HG03064 (cell line): Measurements from ENCODE around the gene NCOA7.
A peak's percentile ranks its signal among the peaks of the same experiment; 100 is the strongest.
"Not testable (repeated sequence)": the region's sequence is repeated elsewhere in the genome, so short reads cannot be mapped to it uniquely, and the experiment has no call there.

Experiments used
- ATAC-seq: cut with Tn5 transposase; IDR thresholded peaks from one replicate; pipeline ENCODE4 v1.9.1; 2021; ENCODE audit warnings: low read depth; ENCODE audit not compliant: unreplicated experiment

Gene NCOA7

DNA sequence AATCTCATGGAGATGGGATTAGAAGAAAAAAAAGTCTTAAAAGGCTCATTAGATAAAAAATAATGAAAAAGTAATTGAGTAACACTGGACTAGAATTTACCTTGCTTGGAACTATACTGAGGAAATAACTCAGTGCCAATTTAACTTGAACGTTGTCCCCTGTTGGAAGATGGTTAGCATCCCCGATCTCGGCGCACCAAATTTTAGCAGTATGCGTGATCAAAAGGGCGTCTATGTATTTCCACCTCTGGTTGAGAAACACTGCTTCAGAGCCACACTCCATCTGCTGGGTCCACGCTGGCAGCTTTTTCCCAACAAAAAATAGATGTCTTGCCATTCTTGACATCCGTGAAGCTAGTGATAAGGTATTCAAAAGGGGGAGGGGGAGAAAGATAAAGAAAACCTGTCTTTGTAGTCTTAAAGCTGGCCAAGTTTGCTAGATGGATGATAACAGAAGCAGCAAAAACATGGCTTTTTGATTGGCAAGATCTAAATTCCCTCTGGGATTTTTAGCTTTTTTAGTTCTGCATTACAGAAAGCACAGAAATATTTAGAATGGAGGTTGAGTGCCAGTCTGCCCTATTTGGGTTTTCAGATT, 172.2 kb downstream of the NCOA7 start:
- ATAC-seq: no peak

DNA sequence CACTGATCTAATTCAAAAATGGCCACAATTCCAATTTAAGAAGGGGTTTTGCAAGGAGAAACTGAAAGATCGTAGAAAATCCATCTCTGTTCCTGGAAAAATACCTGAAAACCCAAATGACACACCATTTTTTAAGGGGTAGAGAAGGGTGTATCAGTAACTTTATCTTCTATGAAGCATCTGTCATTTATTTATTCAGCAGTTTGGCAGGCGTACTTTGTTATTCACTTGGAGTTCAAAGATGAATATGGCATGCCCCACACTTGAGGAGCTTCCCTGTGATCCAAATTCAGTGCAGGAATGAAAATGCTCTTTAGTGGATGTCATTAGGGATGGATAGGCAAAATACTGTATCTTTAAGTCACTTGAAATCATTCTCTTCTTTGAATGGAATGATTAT, 173.1 kb downstream of the NCOA7 start:
- ATAC-seq: no peak

DNA sequence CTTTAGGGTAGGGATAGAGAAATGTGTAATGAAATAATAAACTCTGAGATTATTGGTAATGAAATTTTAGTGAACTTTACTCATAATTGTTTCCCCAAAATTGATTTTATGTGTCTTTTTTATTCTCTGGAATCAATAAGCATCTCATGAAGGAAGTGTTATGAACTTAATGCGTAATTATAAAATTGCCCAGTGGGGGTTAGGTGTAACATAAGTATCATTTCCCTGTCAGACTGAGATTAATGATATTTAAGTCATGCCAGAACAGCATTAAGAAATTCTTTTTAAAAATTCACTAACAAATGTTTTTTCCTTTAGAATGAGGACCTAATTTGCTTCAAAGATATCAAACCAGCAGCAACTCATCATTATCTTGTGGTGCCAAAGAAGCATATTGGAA, 175.8 kb downstream of the NCOA7 start:
- no peak for ATAC-seq

DNA sequence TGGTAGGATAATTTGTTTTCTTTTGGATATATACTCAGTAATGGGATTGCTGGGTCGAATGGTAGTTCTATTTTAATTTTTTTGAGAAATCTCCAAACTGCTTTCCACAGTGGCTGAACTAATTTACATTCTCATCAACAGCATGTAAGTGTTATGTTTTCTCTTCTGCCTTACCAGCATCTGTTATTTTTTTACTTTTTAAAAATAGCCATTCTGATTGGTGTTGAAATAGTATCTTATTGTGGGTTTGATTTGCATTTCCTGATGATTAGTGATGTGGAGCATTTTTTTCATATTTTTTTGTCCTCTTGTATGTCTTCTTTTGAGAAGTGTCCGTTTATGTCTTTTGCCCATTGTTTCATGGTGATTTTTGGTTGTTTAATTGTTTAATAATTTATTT, 177.7 kb downstream of the NCOA7 start:
- no peak for ATAC-seq

DNA sequence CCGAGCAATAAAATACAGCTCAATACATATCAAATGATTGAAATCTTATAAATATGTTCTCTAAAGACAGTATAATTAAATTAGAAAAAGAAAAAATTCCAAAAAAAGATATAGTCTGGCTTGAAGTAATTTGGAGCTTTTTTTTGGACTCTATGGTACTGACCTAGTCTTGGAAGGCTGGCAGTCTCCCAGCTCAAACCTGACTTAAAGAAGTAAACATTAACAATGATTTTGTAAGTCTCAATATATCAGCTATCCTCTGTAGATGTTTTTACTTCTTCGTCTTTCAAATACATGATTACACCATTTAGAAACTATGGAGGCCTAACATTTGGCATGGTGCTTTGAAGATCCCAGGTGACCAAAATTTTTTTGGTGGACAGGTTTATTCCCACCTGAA, 180.0 kb downstream of the NCOA7 start:
- no peak for ATAC-seq

DNA sequence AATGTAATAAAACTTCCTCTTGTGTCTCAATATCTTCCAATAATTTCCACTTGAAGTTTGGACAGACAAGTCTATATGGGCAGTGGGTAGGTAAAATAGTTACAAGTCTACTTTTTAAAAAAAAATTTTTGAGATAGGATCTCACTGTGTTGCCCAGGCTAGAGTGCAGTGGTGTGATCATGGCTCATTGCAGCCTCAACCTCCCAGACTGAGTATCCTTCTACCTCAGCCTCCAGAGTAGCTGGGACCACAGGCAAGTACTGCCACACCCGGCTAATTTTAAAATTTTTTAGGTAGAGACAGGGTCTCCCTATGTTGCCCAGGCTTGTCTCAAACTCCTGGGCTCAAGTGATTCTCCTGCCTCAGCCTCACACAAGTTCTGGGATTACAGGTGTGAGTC, 181.7 kb downstream of the NCOA7 start:
- ATAC-seq: not testable (repeated sequence)

DNA sequence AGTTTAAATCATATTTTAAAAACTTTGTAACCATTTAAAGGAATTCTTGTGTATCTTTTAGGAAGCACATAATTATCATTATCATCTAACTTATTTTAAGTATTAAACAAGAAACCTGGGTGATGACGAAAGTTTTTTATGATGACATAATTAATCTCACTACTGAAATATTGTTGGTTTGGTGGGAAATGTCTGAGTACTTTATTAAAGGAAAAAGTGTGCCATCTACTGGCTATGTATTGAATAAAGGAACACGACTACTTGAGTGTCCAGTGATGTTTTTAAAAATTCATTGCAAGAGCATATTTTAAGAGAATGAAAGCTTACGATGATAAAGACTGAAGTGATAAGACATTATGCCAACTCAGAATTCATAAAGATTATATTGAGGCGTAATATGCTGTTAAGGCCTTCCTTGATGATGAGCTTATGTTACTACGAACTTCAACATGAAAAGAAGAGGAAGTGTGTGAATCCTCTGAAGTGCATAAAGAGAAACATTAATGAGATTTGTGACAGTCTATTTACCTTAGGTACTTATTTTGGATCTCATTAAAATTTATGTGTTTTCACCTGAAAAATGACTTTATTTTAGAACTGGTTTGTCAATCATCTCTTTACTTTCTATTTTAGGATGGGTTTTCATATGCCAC, 183.6 kb downstream of the NCOA7 start:
- peak; percentile 74 for ATAC-seq

DNA sequence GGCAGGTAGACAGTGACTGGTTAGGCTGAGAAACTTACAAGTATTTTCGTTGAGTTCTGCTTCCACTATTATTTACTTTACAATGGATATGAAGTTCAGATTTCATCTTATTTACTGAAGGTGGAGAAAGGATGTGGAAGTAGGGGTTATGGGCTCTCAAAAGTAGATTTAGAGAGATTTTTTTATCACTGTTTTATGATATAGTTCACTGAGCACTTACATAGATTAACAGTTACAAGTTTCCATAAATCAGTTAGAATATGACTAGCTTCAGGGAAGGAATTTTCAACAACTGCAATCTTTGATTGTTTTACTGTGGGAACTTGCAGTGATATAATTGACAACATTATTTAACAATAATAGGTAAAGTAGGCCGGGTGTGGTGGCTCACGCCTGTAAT, 188.3 kb downstream of the NCOA7 start:
- ATAC-seq: no peak
